Brain microvascular endothelial cell (primary cell): ENCODE results near the gene SMYD5.

ENCODE experiments used
- DNase-seq: peaks from one replicate; pipeline ENCODE4 v3.0.0-alpha.2; 2020
- H3K27ac ChIP-seq: fragments of 250-450 bp; sonication (Bioruptor Pico); 2 replicates; pipeline ENCODE4 v1.5.1; 2020; ENCODE audit warnings: mild to moderate bottlenecking, moderate library complexity
- H3K27me3 ChIP-seq: fragments of 250-450 bp; sonication (Bioruptor Pico); replicated peaks from 2 replicates; pipeline ENCODE4 v1.5.1; 2020; ENCODE audit warnings: mild to moderate bottlenecking
- H3K36me3 ChIP-seq: fragments of 250-450 bp; sonication (Bioruptor Pico); replicated peaks from 2 replicates; pipeline ENCODE4 v1.5.1; 2020; ENCODE audit warnings: mild to moderate bottlenecking
- H3K4me3 ChIP-seq: 2 replicates; pipeline ENCODE4 v1.5.1; 2011; ENCODE audit warnings: low read depth, mild to moderate bottlenecking, control low read depth, low read length, moderate library complexity
- CTCF ChIP-seq: IDR thresholded peaks from 2 replicates; pipeline ENCODE4 v1.5.1; 2011; ENCODE audit warnings: low read depth, mild to moderate bottlenecking, moderate library complexity, low read length, control low read depth, inconsistent platforms; ENCODE audit errors: missing control alignments
- in situ Hi-C: cut with HindIII; loops from 2 replicates; pipeline ENCODE4 v1.10.0; 2017; ENCODE audit warnings: low sequenced_read_pairs, low pct_ligation_motif_present

SMYD5 gene

GRCh38 chr2:73212448-73213176 is 1.4 kb upstream of the SMYD5 start:
- DNase-seq = peak; percentile 79
- H3K4me3 ChIP-seq = no peak overlapping the region
- no peaks in the 10 kb centered on the region for H3K36me3 ChIP-seq
- peak; percentile 99 for TF ChIP-seq CTCF
- in situ Hi-C loops = no loop called here
- no peaks in the 10 kb centered on the region for H3K27me3 ChIP-seq
- no peak overlapping the region for H3K27ac ChIP-seq

GRCh38 chr2:73215254-73215653 is 1.2 kb downstream of the SMYD5 start:
- no peak for TF ChIP-seq CTCF
- no peak overlapping the region for H3K27ac ChIP-seq
- peaks cover 3% of the 10 kb centered on the region for H3K36me3 ChIP-seq
- no peaks in the 10 kb centered on the region for H3K27me3 ChIP-seq
- no peak overlapping the region for H3K4me3 ChIP-seq
- in situ Hi-C loops = no loop called here
- DNase-seq = no peak

GRCh38 chr2:73217160-73217559 is 3.1 kb downstream of the SMYD5 start:
- in situ Hi-C loops = no loop called here
- no peak for DNase-seq
- TF ChIP-seq CTCF = no peak

GRCh38 chr2:73217826-73218225 is 3.8 kb downstream of the SMYD5 start:
- in situ Hi-C loops = no loop called here
- no peak for DNase-seq
- no peaks in the 10 kb centered on the region for H3K27me3 ChIP-seq
- TF ChIP-seq CTCF = no peak
- no peak overlapping the region for H3K4me3 ChIP-seq
- peaks cover 7% of the 10 kb centered on the region for H3K36me3 ChIP-seq
- no peak overlapping the region for H3K27ac ChIP-seq

More at GRCh38 chr2:73217160-73217559, 3.1 kb downstream of the SMYD5 start:
- Histone ChIP-seq H3K4me3 (no peak overlapping the region), H3K36me3 (peaks cover 5% of the 10 kb centered on the region), H3K27ac (no peak overlapping the region), H3K27me3 (no peaks in the 10 kb centered on the region)

GRCh38 chr2:73218298-73218697 is 4.3 kb downstream of the SMYD5 start:
- Histone ChIP-seq H3K4me3 (no peak overlapping the region), H3K27ac (no peak overlapping the region), H3K27me3 (no peaks in the 10 kb centered on the region), H3K36me3 (peaks cover 10% of the 10 kb centered on the region)
- no peak for TF ChIP-seq CTCF
- peak; percentile 23 for DNase-seq
- in situ Hi-C loops = no loop called here

GRCh38 chr2:73223821-73224220 is 9.8 kb downstream of the SMYD5 start:
- Histone ChIP-seq H3K27ac (no peak overlapping the region), H3K36me3 (peaks cover 27% of the 10 kb centered on the region), H3K4me3 (no peak overlapping the region), H3K27me3 (no peaks in the 10 kb centered on the region)
- in situ Hi-C loops = no loop called here
- no peak for DNase-seq
- TF ChIP-seq CTCF = no peak
